DMS79 (cell line): ENCODE results near the gene BRD1.
"Not testable (repeated sequence)": the region's sequence is repeated elsewhere in the genome, so short reads cannot be mapped to it uniquely, and the experiment has no call there.

ENCODE experiments used
- DNase-seq: peaks from one replicate; lab custom pipeline; 2025; lab: John Stamatoyannopoulos, UW

The BRD1 gene

DNA sequence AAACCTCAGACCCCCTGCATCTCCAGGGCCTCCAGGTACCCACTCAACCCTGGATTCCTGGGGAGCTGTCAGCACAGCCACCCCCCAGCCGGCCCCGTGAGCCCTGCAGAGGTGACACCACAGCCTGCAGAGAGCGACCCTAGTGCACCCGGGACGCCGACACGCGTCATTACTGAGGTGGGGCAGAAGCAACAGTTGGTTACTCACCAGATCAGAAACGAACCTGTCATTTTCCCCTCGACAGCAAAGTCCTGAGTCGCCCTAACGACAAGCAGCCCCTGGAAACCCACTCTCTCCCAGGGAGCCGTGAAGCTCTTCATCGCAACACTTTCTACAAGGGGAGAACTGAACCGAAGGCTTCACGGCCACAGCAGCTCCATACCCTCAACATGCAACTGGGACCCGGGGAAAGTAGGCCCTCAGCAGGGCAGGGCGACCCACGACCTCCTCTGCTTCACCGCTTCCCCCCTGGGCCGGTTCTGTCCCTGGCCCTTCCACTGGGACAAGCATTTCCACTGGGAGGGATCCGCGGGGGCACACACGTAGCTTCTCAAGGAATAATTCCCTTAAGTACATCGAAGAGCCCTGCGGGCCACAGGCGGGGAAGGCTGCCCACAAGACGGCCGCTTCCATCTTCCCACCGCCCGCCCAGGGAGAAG is 1.6 kb downstream of the BRD1 start:
- DNase-seq = no peak

DNA sequence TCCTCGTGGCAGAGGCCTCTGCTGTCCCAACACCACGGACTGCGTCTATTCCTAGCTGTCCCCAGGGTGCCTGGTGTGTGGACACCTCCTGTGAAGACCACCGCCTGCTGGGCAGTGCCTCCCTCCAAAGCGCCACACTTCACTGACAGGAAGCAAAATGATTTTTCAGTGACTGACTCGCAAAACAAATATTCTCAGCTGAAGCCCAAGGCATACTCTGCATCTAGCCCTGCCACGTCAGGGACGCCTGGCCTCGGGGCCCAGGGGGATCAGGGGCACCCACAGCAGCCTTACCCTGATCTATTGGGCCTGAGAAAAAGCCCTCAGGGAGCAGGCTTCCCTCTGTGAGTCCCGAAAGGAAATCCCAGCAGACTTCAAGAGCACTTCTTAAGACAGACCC is 2.2 kb downstream of the BRD1 start:
- no peak for DNase-seq

DNA sequence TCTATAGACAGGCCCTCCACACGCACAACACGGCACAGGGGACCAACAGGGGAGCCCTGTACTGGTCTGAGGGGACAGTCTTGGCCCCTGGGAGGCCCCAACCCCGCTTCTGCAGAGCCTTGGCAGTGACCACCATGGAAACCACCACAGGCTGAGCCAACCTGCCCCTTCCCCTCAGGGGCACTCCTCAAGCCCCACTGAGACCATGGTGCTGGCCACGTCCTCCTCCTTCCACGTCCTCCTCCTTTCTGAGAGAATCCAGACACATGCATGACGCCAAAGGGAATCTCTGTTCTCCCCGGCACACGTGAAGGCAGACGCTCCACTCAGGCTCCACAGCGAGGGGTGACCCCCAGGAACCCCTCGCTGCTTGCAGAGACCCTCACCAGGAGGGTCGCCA is 2.7 kb downstream of the BRD1 start:
- DNase-seq = no peak

DNA sequence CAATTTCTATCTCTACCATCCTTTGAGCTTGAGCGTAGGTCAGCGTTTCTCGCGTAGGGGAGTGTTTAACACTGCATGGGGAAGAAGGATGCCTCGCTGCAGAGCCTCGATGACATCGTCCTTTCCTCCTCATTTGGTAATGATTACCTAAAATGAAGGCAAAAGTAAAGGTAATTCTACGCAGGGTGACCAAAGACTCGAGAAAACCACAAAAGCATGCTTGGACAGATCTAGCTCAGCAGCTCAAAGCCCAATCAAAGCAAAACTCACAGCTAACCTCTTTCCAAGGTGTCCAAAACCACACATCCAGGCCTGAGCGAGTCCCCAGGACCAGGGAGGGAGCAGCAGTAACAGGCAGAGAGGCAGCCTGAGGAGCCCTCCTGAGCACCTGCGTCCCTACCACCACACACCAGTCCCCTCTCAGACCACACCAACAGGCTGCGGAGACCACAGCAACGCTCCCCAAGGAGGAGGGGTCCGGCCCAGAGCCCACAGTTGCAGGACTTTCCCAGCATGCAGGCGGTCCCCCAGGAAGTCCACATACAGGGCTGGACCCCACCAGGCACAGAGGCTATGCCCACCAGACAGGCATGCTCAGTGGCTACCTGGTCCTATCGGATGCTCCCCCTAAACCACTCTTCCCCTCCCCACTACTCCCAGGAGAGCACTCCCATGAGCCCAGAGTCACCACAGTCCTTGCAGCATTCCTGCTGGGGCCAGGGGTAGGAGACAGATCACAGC is 3.3 kb downstream of the BRD1 start:
- DNase-seq = no peak

DNA sequence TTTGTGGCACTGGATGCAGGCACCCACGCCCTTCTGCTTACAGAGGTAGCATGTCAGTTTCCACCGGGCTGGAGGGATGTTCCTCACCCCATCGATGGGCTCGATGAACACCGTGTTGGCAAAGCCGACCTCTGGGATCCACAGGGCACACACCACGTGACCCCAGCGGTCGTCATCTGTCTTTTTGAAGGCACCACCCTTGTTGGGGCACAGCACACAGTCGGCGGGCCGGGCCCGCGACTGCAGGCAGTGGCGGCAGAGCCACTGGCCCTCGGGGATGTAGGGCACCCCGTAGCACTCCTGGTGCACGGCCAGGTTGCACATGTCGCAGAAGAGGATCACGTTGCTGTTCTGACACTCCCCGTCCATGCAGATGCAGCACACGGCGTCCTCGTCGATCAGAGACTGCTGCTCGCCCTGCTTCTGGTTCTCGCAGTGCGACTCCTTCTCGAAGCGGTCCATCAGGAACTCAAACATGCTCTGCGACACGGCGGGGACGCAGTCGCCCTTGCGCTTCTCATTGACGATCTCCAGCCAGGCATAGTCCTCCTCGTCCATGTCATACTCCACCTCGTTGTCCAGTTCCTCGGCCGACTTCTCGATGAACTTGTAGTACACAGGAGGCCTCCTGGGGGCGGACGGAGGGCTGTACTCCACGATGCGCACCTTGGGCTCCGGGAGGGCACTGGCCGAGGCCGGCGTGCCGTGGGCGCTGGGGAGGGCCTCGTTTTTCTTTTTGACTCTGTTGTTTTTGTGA is 4.2 kb downstream of the BRD1 start:
- DNase-seq = no peak

DNA sequence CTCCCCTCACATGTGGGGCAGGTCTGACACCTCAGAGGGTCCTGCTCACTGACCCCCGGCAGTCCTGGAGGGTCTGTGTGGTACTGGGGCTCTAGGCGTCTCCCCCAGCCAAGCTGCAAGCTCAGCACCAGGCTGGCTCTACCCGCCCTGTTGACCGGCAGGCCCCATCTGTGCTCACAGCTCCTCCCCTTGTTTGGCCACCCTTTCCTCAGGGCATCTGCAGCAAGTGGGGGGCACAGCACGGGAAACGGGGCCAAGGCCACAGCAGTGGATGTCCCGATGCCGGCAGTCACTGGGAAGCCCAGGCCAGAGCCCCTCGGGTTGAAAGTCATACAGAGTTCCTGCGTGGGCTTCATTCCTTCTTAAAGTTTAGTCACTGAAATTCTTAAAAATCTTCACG is 5.9 kb downstream of the BRD1 start:
- not testable (repeated sequence) for DNase-seq

DNA sequence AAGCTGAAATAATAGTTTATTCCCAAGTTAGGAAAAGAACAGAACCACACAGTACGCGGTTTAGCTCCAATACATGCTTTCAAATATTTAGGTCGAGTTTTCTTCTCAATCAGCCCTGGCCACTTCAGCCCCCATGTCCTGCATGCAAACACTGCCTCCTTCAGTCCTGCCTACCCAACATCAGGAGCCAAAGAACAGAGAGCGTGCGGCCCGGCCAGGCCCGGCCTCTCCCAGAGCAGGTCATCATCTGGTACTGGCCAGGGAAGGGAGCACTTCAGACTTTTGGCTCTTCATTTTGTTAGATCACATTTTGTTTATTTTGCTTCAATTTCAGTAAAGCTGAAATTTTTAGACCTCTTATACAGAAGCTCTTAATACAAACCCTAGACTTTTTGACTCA is 6.7 kb downstream of the BRD1 start:
- no peak for DNase-seq

DNA sequence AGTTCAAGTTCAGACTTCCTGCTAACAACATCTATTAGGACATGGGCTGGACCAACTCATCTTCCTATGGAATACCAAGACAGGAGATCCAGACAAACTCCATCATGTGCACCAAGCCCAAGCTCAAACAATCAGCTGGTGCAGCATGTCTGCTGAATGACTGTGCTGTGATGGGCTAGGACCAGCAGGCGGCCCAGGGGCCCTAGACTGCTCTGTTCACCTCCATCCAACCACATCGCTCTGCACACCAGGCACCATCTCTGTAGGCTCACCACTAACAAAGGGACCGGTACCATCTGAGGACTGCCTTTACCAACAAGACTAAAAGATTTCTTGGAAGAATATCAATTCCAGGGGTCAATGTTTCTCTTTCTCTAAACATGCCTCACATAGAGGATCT is 10.3 kb downstream of the BRD1 start:
- no peak for DNase-seq

DNA sequence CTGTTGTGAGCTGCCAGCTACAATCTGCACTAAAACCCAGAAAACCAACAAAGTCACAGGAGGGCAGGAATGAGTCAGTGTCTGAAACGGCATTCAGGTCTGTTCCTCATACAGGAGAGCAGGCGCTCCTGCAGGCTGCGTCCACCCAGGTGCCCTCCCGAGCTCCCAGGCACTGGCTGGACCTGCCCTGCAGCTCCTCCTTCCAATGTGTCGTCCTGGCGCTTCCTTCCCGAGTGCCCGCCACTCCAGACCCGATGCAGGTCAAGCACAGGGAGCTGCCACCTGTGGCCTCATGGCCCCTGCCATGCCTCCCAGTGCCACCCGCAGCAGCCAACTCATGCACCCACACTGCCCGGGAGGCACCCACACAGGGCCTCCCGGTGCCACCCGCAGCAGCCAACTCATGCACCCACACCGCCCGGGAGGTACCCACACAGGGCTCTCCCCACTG is 12.0 kb downstream of the BRD1 start:
- DNase-seq = no peak

DNA sequence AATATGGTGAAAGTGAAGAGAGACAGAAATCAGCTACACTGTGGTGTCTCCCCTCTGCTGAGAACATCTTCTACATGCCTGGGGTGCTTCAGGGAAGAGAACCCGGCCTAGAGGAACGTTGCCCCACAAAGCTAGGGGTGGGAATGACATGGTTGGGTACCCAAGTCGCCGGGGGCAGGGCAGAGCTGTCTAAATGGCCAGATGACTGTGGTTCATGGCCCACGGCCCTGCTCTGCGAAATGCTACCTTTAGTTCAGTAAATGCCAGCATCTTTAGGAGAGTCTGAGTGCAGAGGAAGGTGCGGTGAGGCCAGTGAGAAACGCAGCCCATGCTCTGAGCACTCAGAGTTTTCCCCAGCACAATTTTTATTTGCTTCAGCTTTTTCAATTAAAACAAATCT is 12.8 kb downstream of the BRD1 start:
- DNase-seq = no peak

DNA sequence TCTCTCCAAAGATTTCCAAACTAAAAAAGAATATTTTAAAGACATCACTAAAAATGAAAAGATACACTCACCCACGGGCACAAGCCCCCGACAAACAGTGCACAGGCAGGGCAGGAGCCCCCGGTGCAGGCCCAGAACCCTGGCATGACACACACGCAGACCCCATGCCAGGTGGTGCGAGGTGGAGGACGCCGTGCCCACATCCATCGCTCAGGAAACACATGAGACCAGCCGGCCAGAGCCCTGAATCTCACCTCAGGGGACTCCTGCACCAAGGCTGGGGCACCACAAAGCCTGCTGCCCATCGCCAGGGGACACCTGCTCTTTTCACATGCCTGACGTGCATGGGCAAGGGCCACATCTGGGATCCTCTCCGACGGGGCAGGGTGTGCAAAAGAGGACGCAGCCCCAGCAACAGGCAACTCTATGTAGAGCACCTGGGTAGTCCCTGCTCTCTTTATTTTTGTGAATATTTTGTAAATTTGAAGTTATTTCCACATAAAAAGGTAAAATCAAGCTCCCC is 13.4 kb downstream of the BRD1 start:
- DNase-seq = no peak

DNA sequence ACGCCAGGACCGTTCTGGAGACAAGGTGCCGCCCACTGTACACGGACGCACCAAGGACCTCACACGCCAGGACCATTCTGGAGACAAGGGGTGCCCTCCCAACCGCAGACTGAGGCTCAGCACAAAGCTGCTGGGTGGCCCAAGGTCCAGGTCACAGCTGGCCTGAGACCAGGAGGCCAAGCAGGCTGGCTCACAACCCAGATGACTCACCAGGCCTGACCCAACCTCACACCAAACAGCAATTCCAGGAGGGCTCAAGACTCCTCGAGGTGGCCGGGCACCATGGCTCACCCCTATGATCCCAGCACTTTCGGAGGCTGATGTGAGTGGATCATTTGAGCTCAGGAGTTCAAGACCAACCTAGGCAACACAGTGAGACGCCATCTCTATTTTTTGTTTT is 14.8 kb downstream of the BRD1 start:
- no peak for DNase-seq

DNA sequence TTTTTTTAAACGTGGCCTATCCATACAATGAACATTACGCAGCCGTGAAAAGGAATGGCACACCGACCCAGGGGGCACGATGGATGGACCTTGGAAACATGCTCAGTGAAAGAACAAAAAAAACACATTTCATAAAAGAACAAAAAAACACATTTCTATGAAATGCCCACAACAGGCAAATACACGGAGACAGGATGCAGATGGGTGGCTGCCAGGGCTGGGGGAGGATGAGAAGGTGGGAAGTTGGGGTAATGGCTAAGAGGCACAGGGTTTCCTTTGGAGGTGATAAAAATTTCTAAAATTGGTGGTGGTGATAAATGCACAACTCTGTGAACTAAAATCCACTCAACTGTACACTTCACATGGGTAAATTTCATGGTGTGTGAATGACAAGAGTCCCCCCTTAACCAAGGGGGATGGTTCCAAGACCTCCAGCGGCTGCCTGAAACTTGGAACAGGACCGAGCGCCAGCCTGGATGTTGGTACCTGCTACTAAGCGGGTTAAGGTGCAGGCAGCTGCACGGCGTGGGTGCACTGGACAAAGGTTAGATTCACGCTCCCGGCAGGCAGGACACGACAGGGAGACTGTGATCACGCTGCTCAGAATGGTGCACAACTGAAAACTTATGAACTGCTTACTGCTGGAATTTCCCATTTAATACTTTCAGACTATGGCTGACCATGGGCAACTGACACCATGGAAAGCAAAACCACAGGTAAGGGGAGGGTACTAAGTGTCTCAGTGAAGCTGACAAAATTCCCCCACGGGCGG is 16.5 kb downstream of the BRD1 start:
- DNase-seq = no peak

DNA sequence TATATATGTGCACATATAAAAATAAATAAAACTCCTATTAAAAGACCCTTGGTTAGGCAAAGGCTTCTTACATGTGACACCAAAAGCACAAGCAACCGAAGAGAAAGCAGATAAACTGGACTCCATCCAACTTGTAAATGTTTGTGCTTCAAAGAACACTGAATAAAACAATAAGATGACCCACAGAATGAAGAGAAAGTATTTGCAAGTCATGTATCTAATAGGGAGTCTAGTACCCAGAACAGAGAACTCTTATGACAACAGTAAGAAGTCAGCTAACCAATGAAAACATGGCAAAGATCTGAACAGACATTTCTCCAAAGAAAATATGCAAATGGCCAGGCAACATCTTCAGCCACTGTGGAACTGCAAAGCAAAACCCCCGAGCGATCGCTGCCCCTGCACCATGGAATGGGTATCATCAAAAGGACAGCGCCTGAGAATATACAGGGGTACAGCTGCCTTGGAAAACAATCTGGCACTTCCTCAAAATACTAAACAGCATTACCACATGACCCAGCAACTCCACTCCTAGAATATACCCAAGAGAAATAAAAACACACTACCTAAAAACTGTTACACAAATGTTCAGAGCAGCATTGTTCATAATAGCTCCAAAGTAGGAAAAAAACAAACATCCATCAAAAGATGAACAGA is 17.2 kb downstream of the BRD1 start:
- DNase-seq = no peak

DNA sequence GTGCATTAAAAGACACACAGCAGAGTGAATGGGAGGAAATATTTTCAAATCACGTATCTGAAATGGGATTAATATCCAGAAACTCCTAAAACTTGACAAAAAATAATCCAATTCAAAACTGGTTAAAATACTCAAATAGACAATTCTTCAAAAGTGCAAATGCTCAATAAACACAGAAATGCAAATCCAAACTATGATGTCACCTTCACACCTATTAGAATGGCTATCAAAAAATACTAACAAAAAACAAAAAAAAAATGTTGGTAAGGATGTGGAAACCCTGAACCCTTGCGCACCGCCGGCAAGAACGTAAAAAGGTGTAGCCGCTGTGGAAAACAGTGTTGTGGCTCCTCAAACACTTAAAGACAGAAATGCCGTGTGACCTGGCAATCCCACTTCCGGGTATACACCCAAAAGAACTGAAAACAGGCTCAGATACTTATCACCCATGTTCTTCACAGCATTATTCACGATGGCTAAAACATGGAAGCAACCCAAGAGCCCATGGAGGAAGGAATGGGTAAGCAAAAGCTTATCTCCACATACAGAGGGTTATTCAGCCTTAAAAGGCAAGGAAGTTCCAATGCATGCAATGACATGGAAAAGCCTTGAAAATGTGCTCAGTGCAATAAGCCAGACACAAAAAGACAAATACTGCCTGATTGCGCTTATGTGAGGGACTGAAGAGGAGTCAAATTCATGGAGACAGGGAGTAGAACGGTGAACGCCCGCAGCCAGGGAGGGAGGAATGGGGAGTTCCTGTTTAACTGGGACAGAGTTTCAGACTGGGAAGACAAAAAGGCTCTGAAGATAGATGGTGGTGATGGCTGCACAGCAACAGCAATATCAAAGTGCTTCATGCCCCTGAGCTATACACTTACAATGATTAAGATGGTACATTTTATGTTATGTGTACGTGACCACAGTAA is 19.6 kb downstream of the BRD1 start:
- no peak for DNase-seq

DNA sequence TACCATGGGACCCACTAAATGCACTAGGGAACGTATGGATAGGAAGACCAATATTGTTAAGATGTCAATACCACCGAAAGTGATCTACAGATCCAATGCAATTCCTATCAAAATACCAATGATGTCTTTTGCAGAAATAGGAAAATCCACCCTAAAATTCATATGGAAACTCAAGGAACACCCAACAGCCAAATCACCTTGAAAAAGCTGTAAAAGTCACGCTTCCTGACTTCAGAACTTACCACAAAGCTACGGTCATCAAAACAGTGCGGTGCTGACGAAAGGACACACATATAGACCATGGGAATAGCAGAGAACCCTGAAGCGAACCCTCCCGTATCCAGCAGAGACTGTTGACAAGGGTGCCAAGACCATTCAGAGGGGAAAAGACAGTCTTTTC is 20.5 kb downstream of the BRD1 start:
- no peak for DNase-seq

DNA sequence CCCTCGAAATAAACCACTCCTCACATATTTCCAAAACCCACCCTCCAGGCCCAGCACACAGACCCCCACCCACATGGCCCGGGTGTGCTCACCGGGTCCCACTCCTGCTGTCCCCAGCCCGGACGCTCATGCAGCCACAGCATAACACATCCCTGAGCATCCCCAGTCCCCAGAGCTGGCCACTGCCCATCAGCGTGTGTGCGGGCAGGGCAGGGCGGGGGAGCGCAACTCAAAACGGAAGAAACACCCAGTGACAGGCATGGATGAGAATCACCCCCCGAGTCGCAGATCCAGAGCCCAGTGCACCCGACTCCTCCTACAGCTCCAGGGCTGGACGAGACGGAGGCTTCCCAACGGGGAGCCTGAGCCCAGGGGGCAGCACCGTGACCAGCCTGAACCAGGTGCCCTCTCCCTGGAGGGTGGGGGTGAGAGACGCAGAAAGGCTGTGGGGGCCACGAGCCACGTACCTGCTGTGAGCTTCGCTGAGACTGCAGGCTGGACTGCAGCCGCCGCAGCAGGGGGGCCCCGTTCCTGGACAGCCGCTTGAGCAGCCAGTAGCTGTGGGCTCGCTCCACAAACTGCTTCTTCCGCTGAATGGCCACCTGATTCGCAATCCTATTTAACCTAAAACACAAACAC is 23.8 kb downstream of the BRD1 start:
- no peak for DNase-seq

DNA sequence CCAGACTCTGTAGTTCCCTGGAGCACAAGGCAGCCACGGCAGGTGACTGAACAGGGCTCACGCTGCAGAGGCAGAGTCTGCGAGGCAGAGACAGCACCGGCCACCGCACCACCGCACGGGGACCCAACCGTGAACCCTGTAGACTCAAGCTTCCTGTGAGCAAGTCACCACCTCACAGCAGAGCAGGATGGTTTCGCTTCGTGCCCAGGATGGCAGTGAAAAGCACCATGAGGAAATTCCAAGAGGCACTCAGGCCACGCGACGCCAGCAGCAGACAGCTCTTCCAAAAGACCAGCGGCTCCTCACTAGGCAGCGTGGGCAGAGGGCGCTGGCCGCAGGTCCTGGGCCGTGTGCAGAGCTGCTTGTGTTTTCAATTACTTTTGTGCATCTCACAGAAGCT is 24.5 kb downstream of the BRD1 start:
- no peak for DNase-seq

DNA sequence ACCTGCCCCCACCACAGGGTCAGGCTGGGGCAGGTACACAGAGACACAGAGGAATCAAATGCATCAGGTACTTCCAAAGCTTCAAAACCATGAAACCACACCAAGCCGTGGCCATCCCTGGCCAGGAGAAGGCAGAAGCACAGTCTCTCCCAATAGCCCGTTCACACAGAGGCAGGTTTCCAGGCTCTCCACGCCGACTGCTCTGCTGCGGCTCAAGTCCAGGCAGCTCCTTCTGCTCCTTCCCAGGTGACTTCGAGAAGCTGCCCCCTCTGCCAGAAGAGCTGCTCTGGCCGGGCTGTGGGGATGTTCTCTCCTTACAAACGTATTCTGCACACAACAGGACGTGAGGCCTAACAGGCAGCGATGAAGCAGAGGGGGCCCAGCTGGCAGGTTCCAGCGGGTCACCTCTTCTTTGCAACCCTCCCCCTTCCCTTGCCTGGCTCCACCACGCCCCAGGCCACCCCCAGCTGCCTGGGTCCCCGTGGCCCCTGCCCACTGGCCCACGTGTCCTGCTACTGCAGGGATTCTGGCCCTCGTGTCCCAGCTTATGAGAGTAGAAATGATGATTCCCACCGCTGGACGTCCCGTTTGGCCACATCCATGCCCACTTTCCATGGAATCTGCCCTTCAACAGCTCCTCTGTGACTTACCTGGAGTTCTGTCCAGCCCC is 26.1 kb downstream of the BRD1 start:
- no peak for DNase-seq
